Measurements from ENCODE around the gene RCCD1. TPM values are rescaled to one million over a fixed set of nuclear protein-coding genes. Genes with fewer than 3 reads are reported as not detected.
"Not testable (repeated sequence)": the region's sequence is repeated elsewhere in the genome, so short reads cannot be mapped to it uniquely, and the experiment has no call there.

The RCCD1 gene, protein sequence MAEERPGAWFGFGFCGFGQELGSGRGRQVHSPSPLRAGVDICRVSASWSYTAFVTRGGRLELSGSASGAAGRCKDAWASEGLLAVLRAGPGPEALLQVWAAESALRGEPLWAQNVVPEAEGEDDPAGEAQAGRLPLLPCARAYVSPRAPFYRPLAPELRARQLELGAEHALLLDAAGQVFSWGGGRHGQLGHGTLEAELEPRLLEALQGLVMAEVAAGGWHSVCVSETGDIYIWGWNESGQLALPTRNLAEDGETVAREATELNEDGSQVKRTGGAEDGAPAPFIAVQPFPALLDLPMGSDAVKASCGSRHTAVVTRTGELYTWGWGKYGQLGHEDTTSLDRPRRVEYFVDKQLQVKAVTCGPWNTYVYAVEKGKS
- 21.8 TPM for total RNA-seq

DNA sequence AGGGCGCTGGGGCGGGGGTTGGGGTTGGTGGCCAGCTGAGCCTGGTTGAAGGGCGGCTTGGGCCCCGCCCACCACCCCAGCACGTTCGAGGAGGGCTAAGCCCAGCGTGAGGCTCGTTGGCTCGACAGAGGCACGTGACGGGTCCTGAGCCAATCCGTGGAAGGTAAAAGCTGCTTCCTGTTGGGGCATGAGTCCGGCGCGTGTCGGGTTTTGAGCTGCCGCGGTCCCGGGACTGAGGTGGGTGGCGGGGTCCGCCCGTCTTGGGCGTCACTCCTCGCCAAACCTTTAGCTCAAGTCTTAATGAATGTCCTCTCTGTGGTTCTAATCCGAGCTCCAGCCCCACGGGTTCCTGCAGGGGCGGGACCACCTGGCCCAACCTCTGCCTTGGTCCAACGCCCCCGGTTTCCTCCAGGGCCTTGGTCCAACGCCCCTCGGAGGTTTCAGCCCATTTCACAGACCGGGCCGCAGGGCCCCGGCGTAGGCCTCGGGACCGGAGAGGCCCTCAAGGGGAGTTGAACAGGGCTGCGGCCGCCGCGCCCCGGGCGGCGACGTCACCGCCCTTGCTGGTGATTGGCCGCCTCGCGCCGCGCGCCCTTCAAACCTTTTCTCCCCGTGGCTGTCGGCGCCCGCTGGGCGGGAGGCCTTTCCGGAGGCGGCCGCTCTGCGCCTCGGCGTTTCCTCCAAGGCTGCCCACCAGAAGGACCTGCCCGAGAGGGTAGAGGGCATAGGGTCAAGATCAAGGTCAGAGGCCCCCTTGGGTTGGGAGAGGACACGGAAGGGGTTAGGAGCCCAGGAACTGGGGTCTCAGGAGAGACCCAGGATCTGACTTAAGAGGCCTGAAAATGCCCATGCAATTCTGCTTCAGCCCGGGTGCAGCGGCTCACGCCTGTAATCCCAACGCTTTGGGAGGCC, at the start of gene RCCD1:
RCCD1 (plus strand) TSS at position 173 of the 912 bp plus-strand sequence. CDS start 1,851 bp downstream, outside the sequence.
- peak; percentile 96 for DNase-seq (ENCODE audit: low spot score)

- no peak for DNase-seq (ENCODE audit: low spot score)
These were observed 49.1 kb upstream of the RCCD1 start for GRCh38 chr15:90905306-90906180.

DNA sequence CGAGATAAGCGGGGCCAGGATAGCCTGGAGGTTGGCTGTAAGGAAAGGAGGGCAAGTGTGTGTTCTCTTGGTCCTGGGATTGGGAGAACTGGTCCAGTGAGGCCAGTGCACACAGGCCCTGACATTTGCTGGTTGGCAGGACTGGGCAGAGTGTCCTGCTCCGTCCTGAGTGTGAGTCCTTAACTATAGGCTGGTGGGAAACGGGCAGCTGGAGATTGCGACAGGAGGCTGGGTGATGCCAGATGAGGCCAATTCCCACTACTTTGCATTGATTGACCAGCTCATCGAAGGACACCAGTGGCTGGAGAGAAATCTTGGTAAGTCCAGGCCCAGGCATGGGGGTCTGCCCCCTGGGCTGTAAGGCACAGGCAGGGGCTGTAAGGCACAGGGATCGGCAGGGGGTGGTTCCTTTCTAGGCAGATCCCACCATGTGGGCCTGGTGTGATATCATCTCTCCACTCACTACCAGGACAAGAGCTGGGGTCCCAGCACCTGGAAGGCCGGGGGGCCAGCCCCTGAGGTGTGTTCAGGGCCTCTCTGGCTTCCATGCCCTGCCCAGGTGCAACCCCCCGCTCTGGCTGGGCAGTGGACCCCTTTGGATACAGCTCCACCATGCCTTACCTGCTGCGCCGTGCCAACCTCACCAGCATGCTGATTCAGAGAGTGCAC, 48.4 kb upstream of the RCCD1 start:
- no peak for DNase-seq (ENCODE audit: low spot score)

DNA sequence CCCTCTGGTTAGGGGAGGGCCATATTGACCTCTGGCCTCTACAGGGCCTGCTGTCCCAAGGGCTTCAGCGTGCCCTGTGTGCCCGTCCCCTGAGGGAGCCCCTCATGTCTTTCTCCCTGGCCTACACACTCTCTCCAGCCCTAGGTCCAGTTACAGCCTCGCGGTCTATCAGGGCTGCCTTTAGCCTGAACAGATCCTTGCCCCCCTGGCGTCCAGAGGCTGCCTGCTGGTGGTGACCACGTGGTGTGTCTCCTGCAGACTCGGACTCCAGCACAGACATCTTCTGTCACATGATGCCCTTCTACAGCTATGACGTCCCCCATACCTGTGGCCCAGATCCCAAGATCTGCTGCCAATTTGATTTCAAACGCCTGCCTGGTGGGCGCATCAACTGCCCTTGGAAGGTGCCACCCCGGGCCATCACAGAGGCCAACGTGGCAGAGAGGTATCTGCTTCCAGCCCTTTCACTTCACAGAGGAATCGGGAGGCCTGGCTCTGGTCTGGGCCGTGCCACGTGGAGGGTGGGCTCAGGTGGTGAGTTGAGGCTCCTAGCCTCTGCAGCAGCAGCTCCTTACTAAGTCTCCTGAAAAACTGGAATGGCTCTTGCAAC, 47.5 kb upstream of the RCCD1 start:
- DNase-seq (ENCODE audit: low spot score), result no peak

GRCh38 chr15:90907838-90908507, 46.7 kb upstream of the RCCD1 start:
- no peak for DNase-seq (ENCODE audit: low spot score)

DNA sequence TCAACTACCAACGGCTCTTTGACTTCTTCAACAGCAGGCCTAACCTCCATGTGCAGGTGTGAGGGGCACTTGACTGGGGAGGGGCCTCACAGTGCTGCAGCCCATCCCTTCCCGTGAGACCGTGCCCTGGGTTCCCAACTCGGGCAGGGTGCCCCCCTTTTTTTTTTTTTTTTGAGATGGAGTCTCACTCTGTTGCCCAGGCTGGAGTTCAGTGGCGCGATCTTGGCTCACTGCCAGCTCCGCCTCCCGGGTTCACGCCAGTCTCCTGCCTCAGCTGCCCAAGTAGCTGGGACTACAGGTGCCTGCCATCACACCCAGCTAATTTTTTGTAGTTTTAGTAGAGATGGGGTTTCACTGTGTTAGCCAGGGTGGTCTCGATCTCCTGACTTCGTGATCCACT, 45.2 kb upstream of the RCCD1 start:
- DNase-seq (ENCODE audit: low spot score), result not testable (repeated sequence)

- DNase-seq (ENCODE audit: low spot score), result no peak
These were observed 44.7 kb upstream of the RCCD1 start for GRCh38 chr15:90909976-90910375.

DNA sequence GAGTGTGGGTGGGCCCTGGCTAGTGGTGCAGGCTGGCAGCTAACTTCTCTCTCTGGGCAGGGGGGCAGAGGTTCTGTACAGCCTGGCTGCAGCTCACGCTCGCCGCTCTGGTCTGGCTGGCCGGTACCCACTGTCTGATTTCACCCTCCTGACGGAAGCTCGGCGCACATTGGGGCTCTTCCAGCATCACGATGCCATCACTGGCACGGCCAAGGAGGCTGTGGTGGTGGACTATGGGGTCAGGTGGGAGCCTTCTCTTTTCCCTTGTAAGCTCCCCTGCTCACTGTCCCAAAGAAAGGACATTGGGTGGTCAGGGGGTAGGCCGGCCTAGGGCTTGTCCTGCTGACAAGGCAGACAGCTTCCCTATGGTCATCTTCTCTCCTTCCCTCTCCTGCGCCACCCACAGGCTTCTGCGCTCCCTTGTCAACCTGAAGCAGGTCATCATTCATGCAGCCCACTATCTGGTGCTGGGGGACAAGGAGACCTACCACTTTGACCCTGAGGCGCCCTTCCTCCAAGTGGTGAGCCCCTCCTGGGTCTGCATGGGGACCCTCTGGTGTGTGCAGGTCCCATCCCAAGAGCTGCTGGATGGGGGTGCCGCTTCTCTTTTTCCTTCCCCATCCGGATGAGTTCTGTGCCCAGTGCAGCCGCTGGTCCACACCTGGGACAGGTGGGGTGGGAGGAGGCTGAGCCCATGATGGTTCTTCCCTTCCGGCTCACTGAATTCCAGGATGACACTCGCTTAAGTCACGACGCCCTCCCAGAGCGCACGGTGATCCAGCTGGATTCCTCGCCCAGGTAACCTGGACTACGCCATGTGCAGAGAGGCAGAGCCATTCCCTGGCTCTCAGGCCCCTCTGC, 44.0 kb upstream of the RCCD1 start:
- DNase-seq (ENCODE audit: low spot score), result no peak

DNA sequence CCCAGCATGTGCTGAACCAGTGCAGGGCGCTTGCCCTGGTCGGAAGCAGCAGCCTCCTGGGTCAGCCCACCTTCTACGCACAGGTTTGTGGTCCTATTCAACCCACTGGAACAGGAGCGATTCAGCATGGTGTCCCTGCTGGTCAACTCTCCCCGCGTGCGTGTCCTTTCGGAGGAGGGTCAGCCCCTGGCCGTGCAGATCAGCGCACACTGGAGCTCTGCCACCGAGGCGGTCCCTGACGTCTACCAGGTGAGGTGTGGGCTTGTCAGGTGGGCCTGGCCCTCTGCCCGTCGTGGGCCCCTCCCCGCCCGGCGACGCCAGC, 43.4 kb upstream of the RCCD1 start:
- DNase-seq (ENCODE audit: low spot score), result no peak

- DNase-seq (ENCODE audit: low spot score), result no peak
These were observed 42.5 kb upstream of the RCCD1 start for GRCh38 chr15:90911906-90912769.

GRCh38 chr15:90912770-90913075, 42.0 kb upstream of the RCCD1 start:
- DNase-seq (ENCODE audit: low spot score), result no peak

DNA sequence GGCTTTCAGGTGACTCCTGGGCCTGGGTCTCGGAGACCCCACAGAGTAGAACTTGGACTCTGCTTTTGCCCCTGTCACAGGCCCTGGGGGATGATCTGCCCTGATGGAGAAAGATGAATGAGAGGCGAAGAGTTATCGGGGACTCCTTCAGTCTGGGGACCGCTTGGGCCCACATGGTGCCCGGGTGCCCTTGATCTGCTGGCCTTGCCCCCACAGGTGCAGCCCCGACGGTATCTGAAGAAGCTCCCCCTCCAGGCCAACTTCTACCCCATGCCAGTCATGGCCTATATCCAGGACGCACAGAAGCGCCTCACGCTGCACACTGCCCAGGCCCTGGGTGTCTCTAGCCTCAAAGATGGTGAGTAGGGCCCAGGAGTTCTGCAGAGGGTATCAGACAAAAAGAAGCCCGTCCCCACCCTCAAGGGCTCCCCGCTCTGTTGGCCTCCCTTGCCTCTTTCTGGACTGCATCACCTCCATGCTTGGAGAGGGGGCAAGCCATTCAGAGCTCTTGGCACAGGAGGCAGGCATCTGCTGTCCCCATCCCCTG, 41.2 kb upstream of the RCCD1 start:
- no peak for DNase-seq (ENCODE audit: low spot score)

DNA sequence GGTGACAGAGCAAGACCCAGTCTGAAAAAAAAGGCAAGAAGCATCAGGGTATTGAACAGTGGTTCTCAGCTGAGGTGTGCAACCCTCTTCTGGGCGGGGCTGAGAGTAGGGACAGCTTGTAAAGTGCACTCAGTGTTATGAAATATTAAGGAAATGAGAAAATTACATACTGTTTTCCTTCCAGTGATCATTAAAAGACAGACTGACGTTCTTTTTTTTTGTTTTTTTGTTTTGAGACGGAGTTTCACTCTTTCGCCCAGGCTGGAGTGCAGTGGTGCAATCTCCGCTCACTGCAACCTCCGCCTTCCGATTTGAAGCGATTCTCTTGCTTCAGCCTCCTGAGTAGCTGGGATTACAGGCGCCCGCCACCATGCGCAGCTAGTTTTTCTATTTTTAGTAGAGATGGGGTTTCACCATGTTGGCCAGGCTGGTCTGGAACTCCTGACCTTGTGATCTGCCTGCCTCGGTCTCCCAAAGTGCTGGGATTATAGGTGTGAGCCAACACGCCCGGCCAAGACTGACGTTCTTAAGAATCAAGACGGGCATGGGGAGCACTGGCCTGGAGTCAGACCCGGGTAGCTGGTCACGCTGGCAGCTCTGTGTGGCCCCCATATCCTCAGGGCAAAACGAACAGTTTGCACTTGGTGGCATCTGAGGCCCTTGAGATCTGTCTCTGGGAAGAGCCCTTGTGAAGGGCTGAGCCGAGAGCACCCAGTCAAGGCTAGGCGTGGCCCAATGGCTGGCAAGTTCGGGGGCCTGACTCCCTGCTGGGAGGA, 40.2 kb upstream of the RCCD1 start:
- no peak for DNase-seq (ENCODE audit: low spot score)

GRCh38 chr15:90915216-90915807, 39.4 kb upstream of the RCCD1 start:
- no peak for DNase-seq (ENCODE audit: low spot score)

DNA sequence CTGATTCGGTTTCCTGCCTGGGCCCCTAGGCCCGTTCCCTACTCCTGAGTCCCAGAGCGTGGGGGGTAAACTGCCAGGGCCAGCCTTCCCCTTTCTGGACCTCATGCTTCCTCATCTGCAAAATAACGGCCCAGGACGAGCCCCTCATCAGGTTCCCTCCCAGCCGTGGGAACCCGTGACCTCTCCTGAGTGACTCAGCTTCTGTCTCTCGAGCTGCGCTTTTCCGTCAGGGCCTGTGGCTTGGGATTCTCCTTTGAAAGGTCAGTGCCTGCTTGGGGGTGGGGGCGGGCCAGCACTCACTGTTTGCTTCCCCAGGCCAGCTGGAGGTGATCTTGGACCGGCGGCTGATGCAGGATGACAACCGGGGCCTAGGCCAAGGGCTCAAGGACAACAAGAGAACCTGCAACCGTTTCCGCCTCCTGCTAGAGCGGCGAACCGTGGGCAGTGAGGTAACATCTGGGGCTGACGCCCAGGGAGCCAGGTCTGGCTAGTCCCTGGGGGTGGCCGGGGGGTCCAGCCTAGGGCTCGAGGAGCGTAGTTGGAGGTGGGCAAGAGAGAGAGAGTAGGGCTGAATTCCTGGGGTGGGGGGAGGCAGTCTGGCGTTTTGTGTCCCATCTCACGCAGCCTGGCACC, 38.8 kb upstream of the RCCD1 start:
- DNase-seq (ENCODE audit: low spot score), result peak; percentile 45

DNA sequence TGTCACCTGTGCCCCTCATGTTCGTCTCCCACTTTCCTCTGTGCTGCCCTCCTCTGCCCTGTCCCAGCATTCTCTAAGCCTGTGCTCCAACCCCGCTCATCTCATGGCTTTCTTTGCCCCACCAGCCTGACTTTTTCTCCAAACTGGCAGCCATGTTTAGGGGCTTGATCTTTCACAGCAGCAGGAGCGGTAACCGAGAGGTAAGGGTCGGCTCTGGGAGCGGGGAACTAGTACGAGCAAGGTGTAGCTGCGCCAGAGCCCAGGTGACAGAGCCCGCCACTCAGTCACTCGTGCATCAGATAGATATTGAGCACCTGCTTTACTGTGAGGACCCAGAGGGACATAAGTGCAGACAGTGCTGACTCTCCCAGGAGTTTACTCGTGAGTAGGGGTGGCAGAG, 38.2 kb upstream of the RCCD1 start:
- no peak for DNase-seq (ENCODE audit: low spot score)

DNA sequence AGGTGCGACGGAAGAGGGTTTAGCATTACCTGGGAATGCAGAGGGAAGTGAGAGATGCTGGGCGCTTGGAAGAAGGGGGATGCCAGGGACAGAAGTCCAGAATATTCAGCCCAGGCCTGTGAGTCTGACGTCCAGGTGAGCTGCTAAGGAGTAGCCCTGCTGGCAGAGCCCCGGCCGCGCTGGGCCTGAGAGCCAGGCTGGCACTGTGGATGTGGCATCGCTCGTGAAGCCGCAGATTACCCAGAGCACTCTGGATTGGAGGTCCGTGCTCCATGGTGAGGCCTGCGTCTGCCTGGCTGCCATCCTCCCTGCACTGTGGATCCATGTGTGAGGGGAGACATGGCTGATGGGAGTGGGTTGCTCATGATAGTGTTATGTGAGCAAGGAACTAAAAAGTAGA, 37.1 kb upstream of the RCCD1 start:
- DNase-seq (ENCODE audit: low spot score), result no peak

Measured in mucosa of gallbladder (tissue), 1 donor.